Panc1 (cell line): Measurements from ENCODE around the gene KMT2E.

Source experiments
- POLR2AphosphoS5 ChIP-seq: IDR thresholded peaks from 2 replicates; pipeline ENCODE4 v1.6.1; 2012; ENCODE audit warnings: mild to moderate bottlenecking, low read depth, low read length, moderate library complexity
- TF ChIP-seq, protein P1 (sequence below): fragments of 450-650 bp; IDR thresholded peaks from 2 replicates; pipeline ENCODE4 v1.5.1; 2017; ENCODE audit warnings: mild to moderate bottlenecking

DNA sequence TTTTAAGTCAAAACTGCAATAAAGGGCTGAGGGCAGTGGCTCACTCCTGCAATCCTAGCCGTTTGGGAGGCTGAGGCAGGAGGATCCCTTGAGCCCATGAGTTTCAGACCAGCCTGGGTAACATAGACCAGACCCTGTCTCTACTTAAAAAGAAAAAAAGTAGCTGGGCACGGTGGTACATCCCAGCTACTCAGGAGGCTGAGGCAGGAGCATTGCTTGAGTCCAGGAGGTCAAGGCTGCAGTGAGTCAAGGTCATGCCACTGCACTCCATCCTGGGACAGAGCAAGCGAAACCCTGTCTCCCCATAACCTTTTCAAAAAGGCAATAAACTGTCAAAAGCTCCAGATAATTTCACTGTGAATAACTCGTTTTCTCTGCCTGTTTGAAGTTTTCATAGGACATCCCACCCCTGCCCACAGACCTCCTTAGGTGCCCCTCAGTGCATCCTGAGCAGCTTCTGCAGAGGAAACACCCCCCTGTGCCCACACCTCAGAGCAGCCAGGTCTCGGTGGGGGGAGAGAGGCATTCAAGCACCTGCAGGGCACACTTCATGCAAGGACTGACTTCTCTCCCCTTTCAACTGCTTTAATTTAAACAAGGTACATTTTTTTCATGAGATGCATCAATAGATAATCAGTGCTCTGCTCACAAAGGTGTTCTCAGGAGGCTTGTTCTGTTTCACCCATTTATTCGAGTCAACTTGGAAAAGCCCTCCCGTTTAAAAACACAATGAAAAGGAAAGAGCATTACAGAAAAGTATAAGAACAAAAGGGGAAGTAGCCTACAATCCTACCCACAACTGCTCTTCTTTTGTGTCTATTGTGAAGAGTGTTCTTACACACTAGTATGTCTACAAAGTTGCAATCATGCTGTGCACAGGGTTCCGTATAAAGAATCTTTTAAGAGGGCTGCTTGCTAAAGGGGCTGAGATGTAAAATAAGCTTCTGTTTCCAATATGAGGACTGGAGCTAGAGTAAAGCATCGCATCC, 104.9 kb downstream of the KMT2E start:
- TF ChIP-seq, protein P1, sequence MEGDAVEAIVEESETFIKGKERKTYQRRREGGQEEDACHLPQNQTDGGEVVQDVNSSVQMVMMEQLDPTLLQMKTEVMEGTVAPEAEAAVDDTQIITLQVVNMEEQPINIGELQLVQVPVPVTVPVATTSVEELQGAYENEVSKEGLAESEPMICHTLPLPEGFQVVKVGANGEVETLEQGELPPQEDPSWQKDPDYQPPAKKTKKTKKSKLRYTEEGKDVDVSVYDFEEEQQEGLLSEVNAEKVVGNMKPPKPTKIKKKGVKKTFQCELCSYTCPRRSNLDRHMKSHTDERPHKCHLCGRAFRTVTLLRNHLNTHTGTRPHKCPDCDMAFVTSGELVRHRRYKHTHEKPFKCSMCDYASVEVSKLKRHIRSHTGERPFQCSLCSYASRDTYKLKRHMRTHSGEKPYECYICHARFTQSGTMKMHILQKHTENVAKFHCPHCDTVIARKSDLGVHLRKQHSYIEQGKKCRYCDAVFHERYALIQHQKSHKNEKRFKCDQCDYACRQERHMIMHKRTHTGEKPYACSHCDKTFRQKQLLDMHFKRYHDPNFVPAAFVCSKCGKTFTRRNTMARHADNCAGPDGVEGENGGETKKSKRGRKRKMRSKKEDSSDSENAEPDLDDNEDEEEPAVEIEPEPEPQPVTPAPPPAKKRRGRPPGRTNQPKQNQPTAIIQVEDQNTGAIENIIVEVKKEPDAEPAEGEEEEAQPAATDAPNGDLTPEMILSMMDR, result no peak
- TF ChIP-seq POLR2AphosphoS5, result no peak
